ENCODE results near the gene TASP1.
"Not testable (repeated sequence)": the region's sequence is repeated elsewhere in the genome, so short reads cannot be mapped to it uniquely, and the experiment has no call there.

TASP1 gene

GRCh38 chr20:13382786-13383185, 255.9 kb downstream of the TASP1 start:
- Histone ChIP-seq H3K9ac (ENCODE audit: low read depth, low read length) (no peak overlapping the region), H3K4me3 (ENCODE audit: low read length) (no peak overlapping the region), H3K27me3 (ENCODE audit: insufficient read depth, low read length) (no peaks in the 10 kb centered on the region), H3K9me3 (ENCODE audit: insufficient read depth, low read depth, low read length) (no peaks in the 10 kb centered on the region; the same call in 1 of the 2 replicates), H3K27ac (ENCODE audit: low read length) (no peak overlapping the region), H3K36me3 (ENCODE audit: insufficient read depth, low read depth, low read length) (no peaks in the 10 kb centered on the region), H3K4me1 (ENCODE audit: insufficient read depth, low read length) (no peaks in the 10 kb centered on the region)

GRCh38 chr20:13380497-13381229, 258.1 kb downstream of the TASP1 start:
- not testable (repeated sequence) for H3K4me1 ChIP-seq (ENCODE audit: insufficient read depth, low read length); H3K27me3 ChIP-seq (ENCODE audit: insufficient read depth, low read length); H3K9me3 ChIP-seq (ENCODE audit: insufficient read depth, low read depth, low read length); H3K9ac ChIP-seq (ENCODE audit: low read depth, low read length); H3K36me3 ChIP-seq (ENCODE audit: insufficient read depth, low read depth, low read length); H3K27ac ChIP-seq (ENCODE audit: low read length); H3K4me3 ChIP-seq (ENCODE audit: low read length)

- no peaks in the 10 kb centered on the region for H3K27me3 ChIP-seq (ENCODE audit: insufficient read depth, low read length)
- H3K9ac ChIP-seq (ENCODE audit: low read depth, low read length), result no peak overlapping the region
- H3K4me1 ChIP-seq (ENCODE audit: insufficient read depth, low read length), result no peaks in the 10 kb centered on the region
- peaks cover 12% of the 10 kb centered on the region; the same call in 1 of the 2 replicates for H3K9me3 ChIP-seq (ENCODE audit: insufficient read depth, low read depth, low read length)
- H3K4me3 ChIP-seq (ENCODE audit: low read length), result no peak overlapping the region
- H3K27ac ChIP-seq (ENCODE audit: low read length), result no peak overlapping the region
- no peaks in the 10 kb centered on the region for H3K36me3 ChIP-seq (ENCODE audit: insufficient read depth, low read depth, low read length)
Observed at GRCh38 chr20:13373400-13373799, 265.3 kb downstream of the TASP1 start.

- Histone ChIP-seq H3K4me3 (ENCODE audit: low read length) (no peak overlapping the region), H3K36me3 (ENCODE audit: insufficient read depth, low read depth, low read length) (no peaks in the 10 kb centered on the region), H3K9me3 (ENCODE audit: insufficient read depth, low read depth, low read length) (no peaks in the 10 kb centered on the region)
Observed at GRCh38 chr20:13364278-13365170, 274.2 kb downstream of the TASP1 start.

GRCh38 chr20:13363473-13363872, 275.3 kb downstream of the TASP1 start:
- Histone ChIP-seq H3K9me3 (ENCODE audit: insufficient read depth, low read depth, low read length) (no peaks in the 10 kb centered on the region), H3K27me3 (ENCODE audit: insufficient read depth, low read length) (no peaks in the 10 kb centered on the region), H3K9ac (ENCODE audit: low read depth, low read length) (no peak overlapping the region), H3K36me3 (ENCODE audit: insufficient read depth, low read depth, low read length) (no peaks in the 10 kb centered on the region), H3K4me1 (ENCODE audit: insufficient read depth, low read length) (peaks cover 10% of the 10 kb centered on the region), H3K4me3 (ENCODE audit: low read length) (no peak overlapping the region), H3K27ac (ENCODE audit: low read length) (peak overlapping the region; percentile 27)

More at GRCh38 chr20:13364278-13365170, 274.2 kb downstream of the TASP1 start:
- Histone ChIP-seq H3K9ac (ENCODE audit: low read depth, low read length) (no peak overlapping the region), H3K27ac (ENCODE audit: low read length) (no peak overlapping the region), H3K27me3 (ENCODE audit: insufficient read depth, low read length) (no peaks in the 10 kb centered on the region), H3K4me1 (ENCODE audit: insufficient read depth, low read length) (peaks cover 10% of the 10 kb centered on the region)

GRCh38 chr20:13362165-13362564, 276.6 kb downstream of the TASP1 start:
- H3K27ac ChIP-seq (ENCODE audit: low read length); H3K9me3 ChIP-seq (ENCODE audit: insufficient read depth, low read depth, low read length); H3K4me3 ChIP-seq (ENCODE audit: low read length); H3K36me3 ChIP-seq (ENCODE audit: insufficient read depth, low read depth, low read length); H3K9ac ChIP-seq (ENCODE audit: low read depth, low read length); H3K27me3 ChIP-seq (ENCODE audit: insufficient read depth, low read length): not testable (repeated sequence)
- H3K4me1 ChIP-seq (ENCODE audit: insufficient read depth, low read length), result peaks cover 15% of the 10 kb centered on the region

GRCh38 chr20:13358936-13359335, 279.8 kb downstream of the TASP1 start:
- H3K27me3 ChIP-seq (ENCODE audit: insufficient read depth, low read length); H3K9me3 ChIP-seq (ENCODE audit: insufficient read depth, low read depth, low read length); H3K9ac ChIP-seq (ENCODE audit: low read depth, low read length); H3K4me3 ChIP-seq (ENCODE audit: low read length); H3K36me3 ChIP-seq (ENCODE audit: insufficient read depth, low read depth, low read length); H3K27ac ChIP-seq (ENCODE audit: low read length): not testable (repeated sequence)
- H3K4me1 ChIP-seq (ENCODE audit: insufficient read depth, low read length), result peaks cover 35% of the 10 kb centered on the region

GRCh38 chr20:13357782-13358181, 280.9 kb downstream of the TASP1 start:
- Histone ChIP-seq H3K4me1 (ENCODE audit: insufficient read depth, low read length) (peaks cover 29% of the 10 kb centered on the region), H3K9ac (ENCODE audit: low read depth, low read length) (peak overlapping the region; percentile 14; the same call in 1 of the 2 replicates), H3K4me3 (ENCODE audit: low read length) (peak overlapping the region; percentile 29)
- not testable (repeated sequence) for H3K9me3 ChIP-seq (ENCODE audit: insufficient read depth, low read depth, low read length); H3K27me3 ChIP-seq (ENCODE audit: insufficient read depth, low read length); H3K27ac ChIP-seq (ENCODE audit: low read length); H3K36me3 ChIP-seq (ENCODE audit: insufficient read depth, low read depth, low read length)

- Histone ChIP-seq H3K9ac (ENCODE audit: low read depth, low read length) (peak overlapping the region; percentile 2; the same call in 1 of the 2 replicates), H3K4me1 (ENCODE audit: insufficient read depth, low read length) (peaks cover 28% of the 10 kb centered on the region; the same call in 1 of the 2 replicates), H3K27ac (ENCODE audit: low read length) (peak overlapping the region; percentile 59), H3K27me3 (ENCODE audit: insufficient read depth, low read length) (no peaks in the 10 kb centered on the region), H3K36me3 (ENCODE audit: insufficient read depth, low read depth, low read length) (no peaks in the 10 kb centered on the region), H3K4me3 (ENCODE audit: low read length) (peak overlapping the region; percentile 29; the same call in 1 of the 2 replicates), H3K9me3 (ENCODE audit: insufficient read depth, low read depth, low read length) (no peaks in the 10 kb centered on the region)
Observed at GRCh38 chr20:13356591-13356990, 282.1 kb downstream of the TASP1 start.

GRCh38 chr20:13355941-13356486, 282.7 kb downstream of the TASP1 start:
- Histone ChIP-seq H3K36me3 (ENCODE audit: insufficient read depth, low read depth, low read length) (no peaks in the 10 kb centered on the region), H3K27me3 (ENCODE audit: insufficient read depth, low read length) (no peaks in the 10 kb centered on the region), H3K4me1 (ENCODE audit: insufficient read depth, low read length) (peaks cover 28% of the 10 kb centered on the region; the same call in 1 of the 2 replicates), H3K9me3 (ENCODE audit: insufficient read depth, low read depth, low read length) (no peaks in the 10 kb centered on the region), H3K9ac (ENCODE audit: low read depth, low read length) (peak overlapping the region; percentile 2; the same call in 1 of the 2 replicates), H3K4me3 (ENCODE audit: low read length) (no peak overlapping the region), H3K27ac (ENCODE audit: low read length) (peak overlapping the region; percentile 59)

- Histone ChIP-seq H3K27me3 (ENCODE audit: insufficient read depth, low read length) (no peaks in the 10 kb centered on the region), H3K27ac (ENCODE audit: low read length) (no peak overlapping the region), H3K9me3 (ENCODE audit: insufficient read depth, low read depth, low read length) (no peaks in the 10 kb centered on the region), H3K4me1 (ENCODE audit: insufficient read depth, low read length) (peaks cover 28% of the 10 kb centered on the region; the same call in 1 of the 2 replicates), H3K4me3 (ENCODE audit: low read length) (no peak overlapping the region), H3K36me3 (ENCODE audit: insufficient read depth, low read depth, low read length) (no peaks in the 10 kb centered on the region), H3K9ac (ENCODE audit: low read depth, low read length) (no peak overlapping the region)
Observed at GRCh38 chr20:13355411-13355810, 283.3 kb downstream of the TASP1 start.
